HEK293T (cell line): ENCODE measurements around the gene BTBD9.

ENCODE experiments used
- CTBP1 ChIP-seq: fragments of 450-650 bp; IDR thresholded peaks from 2 replicates; pipeline ENCODE4 v1.6.1; 2016; ENCODE audit warnings: borderline replicate concordance
- ELF4 ChIP-seq: fragments of 450-650 bp; IDR thresholded peaks from 2 replicates; pipeline ENCODE4 v1.6.1; 2017; ENCODE audit warnings: antibody characterized with exemption
- FOXA1 ChIP-seq: fragments of 450-650 bp; IDR thresholded peaks from 2 replicates; pipeline ENCODE4 v1.6.1; 2016; ENCODE audit warnings: mild to moderate bottlenecking
- FOXK2 ChIP-seq: fragments of 450-650 bp; IDR thresholded peaks from 2 replicates; pipeline ENCODE4 v1.6.1; 2016; ENCODE audit warnings: mild to moderate bottlenecking
- FOXM1 ChIP-seq: fragments of 450-650 bp; IDR thresholded peaks from 2 replicates; pipeline ENCODE4 v1.6.1; 2017; ENCODE audit warnings: mild to moderate bottlenecking, borderline replicate concordance
- HDGF ChIP-seq: fragments of 450-650 bp; IDR thresholded peaks from 2 replicates; pipeline ENCODE4 v1.6.1; 2017; ENCODE audit warnings: antibody characterized with exemption, borderline replicate concordance
- L3MBTL2 ChIP-seq: fragments of 450-650 bp; conservative IDR thresholded peaks from 2 replicates; pipeline ENCODE4 v1.6.1; 2016; ENCODE audit warnings: mild to moderate bottlenecking
- NFRKB ChIP-seq: fragments of 450-650 bp; IDR thresholded peaks from 2 replicates; pipeline ENCODE4 v1.6.1; 2016; ENCODE audit warnings: mild to moderate bottlenecking, moderate library complexity
- PKNOX1 ChIP-seq: fragments of 450-650 bp; IDR thresholded peaks from 2 replicates; pipeline ENCODE4 v1.6.1; 2016

DNA sequence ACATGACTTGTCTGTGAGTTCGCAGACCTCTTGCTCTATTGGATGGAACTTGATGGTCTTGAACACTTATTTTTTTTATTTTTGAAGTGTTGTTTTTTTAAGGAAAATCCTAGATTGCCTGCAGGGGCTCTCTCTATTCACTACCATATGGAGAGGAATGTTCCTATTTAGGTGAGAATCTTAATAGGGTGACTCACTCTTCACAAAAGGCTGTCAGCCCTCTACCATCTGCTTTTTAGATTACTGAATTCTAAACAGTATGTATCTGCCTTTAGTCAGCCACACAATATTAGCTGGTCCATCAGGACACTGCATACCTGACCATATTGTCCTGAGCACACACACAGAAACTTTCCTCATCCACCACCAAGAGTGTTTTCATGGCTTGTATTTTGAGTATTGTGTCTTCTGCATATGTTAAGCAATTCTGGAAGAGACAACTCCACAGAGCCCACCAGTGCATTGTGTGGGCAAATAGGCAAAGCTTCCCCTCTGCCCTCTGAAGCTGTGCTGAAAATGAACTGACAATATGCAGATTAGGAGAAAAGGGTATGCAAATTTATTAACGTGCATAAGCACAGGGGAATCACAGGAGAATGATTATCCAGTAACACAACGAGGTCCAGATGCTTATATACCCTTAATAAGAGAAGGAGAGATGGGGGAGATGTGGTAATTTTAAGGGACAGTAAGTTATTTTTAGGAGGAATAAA, 6.6 kb upstream of the BTBD9 start:
- TF ChIP-seq ELF4 = no peak
- TF ChIP-seq HDGF = no peak
- TF ChIP-seq NFRKB = no peak
- TF ChIP-seq FOXA1 = no peak
- TF ChIP-seq PKNOX1 = no peak
- no peak for TF ChIP-seq FOXM1
- no peak for TF ChIP-seq FOXK2
- TF ChIP-seq CTBP1 = no peak
- TF ChIP-seq L3MBTL2 = no peak
